ENCODE results near the gene PLAGL1. TPM values are rescaled to one million over a fixed set of nuclear protein-coding genes. Genes with fewer than 3 reads are reported as not detected.
A peak's percentile ranks its signal among the peaks of the same experiment; 100 is the strongest.

The PLAGL1 gene
- total RNA-seq, 1 donor from 2014 or later, result 20.3 TPM

DNA sequence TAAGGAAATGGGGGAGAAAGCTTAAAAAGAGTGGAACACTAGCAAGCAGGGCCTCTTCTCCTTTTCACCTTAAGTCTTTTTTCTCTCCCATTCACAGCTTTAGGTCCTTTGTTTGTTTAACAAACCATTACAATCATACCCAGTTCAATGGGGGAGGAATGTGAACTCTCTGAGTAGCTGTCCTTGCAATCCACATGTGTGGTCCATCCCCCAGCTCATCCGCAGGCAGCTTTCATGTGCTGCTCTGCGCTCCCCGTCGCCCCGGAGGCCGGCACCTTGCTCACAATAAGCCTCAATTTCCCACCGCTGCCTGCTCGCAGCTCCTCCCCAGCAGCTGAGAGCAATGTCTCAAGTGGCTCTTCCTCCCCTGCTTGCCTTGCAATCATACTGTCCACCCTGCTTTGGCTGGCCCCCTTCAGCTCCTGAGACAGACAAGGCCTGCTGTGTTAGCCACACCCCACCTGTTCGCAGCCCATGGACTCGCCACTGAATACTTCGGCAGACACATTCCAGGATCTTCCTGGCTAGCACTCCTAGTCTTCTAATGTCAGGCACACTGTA, 49.1 kb downstream of the PLAGL1 start:
- DNase-seq (ENCODE audit: low read depth), result no peak
- Mint-ChIP-seq H3K9me3 (ENCODE audit: unreplicated experiment) (no peaks in the 10 kb centered on the region), H3K27me3 (ENCODE audit: low read depth, unreplicated experiment) (peaks cover 43% of the 10 kb centered on the region), H3K36me3 (ENCODE audit: low read depth, unreplicated experiment) (peaks cover 3% of the 10 kb centered on the region), H3K4me1 (ENCODE audit: low read depth, unreplicated experiment) (peaks cover 11% of the 10 kb centered on the region), H3K27ac (ENCODE audit: unreplicated experiment) (no peak overlapping the region), H3K4me3 (ENCODE audit: unreplicated experiment) (no peak overlapping the region)
- Histone ChIP-seq H3K4me2 (ENCODE audit: low read length) (no peak overlapping the region), H2AFZ (ENCODE audit: low read depth, low read length) (no peak overlapping the region), H3K36me3 (ENCODE audit: insufficient read depth, low read length) (no peaks in the 10 kb centered on the region), H3K27ac (ENCODE audit: low read depth, low read length) (no peak overlapping the region), H4K20me1 (ENCODE audit: insufficient read depth, low read length) (no peaks in the 10 kb centered on the region), H3K9me3 (ENCODE audit: insufficient read depth, low read depth, low read length) (no peaks in the 10 kb centered on the region), H3K4me1 (ENCODE audit: insufficient read depth, low read length) (peaks cover 5% of the 10 kb centered on the region), H3K4me3 (ENCODE audit: insufficient read depth, low read depth, low read length) (no peak overlapping the region), H3K79me2 (ENCODE audit: insufficient read depth, low read length) (no peaks in the 10 kb centered on the region), H3K27me3 (ENCODE audit: insufficient read depth, low read length) (no peaks in the 10 kb centered on the region), H3K9ac (ENCODE audit: low read length) (no peak overlapping the region)
- no peak for TF ChIP-seq EZH2 (IDR thresholded peaks at IDR 0.05; ENCODE audit: insufficient read depth, low read length)
- TF ChIP-seq, protein P1, sequence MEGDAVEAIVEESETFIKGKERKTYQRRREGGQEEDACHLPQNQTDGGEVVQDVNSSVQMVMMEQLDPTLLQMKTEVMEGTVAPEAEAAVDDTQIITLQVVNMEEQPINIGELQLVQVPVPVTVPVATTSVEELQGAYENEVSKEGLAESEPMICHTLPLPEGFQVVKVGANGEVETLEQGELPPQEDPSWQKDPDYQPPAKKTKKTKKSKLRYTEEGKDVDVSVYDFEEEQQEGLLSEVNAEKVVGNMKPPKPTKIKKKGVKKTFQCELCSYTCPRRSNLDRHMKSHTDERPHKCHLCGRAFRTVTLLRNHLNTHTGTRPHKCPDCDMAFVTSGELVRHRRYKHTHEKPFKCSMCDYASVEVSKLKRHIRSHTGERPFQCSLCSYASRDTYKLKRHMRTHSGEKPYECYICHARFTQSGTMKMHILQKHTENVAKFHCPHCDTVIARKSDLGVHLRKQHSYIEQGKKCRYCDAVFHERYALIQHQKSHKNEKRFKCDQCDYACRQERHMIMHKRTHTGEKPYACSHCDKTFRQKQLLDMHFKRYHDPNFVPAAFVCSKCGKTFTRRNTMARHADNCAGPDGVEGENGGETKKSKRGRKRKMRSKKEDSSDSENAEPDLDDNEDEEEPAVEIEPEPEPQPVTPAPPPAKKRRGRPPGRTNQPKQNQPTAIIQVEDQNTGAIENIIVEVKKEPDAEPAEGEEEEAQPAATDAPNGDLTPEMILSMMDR (IDR thresholded peaks at IDR 0.05; ENCODE audit: insufficient read depth, low read depth, low read length), result no peak
- FAIRE-seq, result no peak

DNA sequence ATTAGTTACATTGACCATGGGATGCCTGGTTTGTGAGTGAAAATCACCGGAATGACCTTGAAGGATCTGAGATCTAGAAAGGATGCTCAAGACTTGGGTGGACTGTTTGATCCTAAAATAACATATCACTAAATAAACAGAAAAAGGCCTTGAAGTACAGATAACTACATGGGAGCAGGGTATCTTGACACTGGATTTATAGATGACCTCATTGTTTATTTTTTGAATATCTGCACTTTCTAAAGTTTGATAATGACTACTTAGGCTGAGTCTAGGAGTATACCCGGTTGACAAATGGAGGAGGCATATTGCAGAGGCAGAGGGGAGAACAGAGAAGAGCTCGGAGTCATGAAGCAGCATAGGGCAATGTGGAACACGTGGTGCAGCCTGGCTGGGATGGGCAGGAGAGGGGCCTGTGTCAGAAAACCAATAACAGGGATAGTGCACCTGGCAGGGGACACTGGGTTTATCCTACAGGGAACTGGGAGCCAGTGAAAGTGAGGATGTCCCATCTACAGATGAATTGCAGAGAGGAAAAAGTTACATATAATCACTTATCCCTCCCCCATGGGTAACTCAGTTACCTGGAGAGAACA, 50.3 kb downstream of the PLAGL1 start:
- H3K4me2 ChIP-seq (ENCODE audit: low read length), result no peak overlapping the region
- DNase-seq (ENCODE audit: low read depth) (no peak), FAIRE-seq (no peak)
- no peaks in the 10 kb centered on the region for H3K9me3 ChIP-seq (ENCODE audit: insufficient read depth, low read depth, low read length)
- Mint-ChIP-seq H3K27ac (ENCODE audit: unreplicated experiment) (no peak overlapping the region), H3K4me1 (ENCODE audit: low read depth, unreplicated experiment) (peaks cover 11% of the 10 kb centered on the region), H3K27me3 (ENCODE audit: low read depth, unreplicated experiment) (peaks cover 32% of the 10 kb centered on the region), H3K9me3 (ENCODE audit: unreplicated experiment) (no peaks in the 10 kb centered on the region), H3K36me3 (ENCODE audit: low read depth, unreplicated experiment) (no peaks in the 10 kb centered on the region), H3K4me3 (ENCODE audit: unreplicated experiment) (no peak overlapping the region)
- H3K4me3 ChIP-seq (ENCODE audit: insufficient read depth, low read depth, low read length), result no peak overlapping the region
- no peaks in the 10 kb centered on the region for H4K20me1 ChIP-seq (ENCODE audit: insufficient read depth, low read length)
- no peak overlapping the region for H2AFZ ChIP-seq (ENCODE audit: low read depth, low read length)
- H3K79me2 ChIP-seq (ENCODE audit: insufficient read depth, low read length), result no peaks in the 10 kb centered on the region
- no peak for TF ChIP-seq EZH2 (IDR thresholded peaks at IDR 0.05; ENCODE audit: insufficient read depth, low read length)
- TF ChIP-seq, protein P1 (IDR thresholded peaks at IDR 0.05; ENCODE audit: insufficient read depth, low read depth, low read length), result no peak
- peaks cover 5% of the 10 kb centered on the region for H3K4me1 ChIP-seq (ENCODE audit: insufficient read depth, low read length)
- no peak overlapping the region for H3K27ac ChIP-seq (ENCODE audit: low read depth, low read length)
- H3K36me3 ChIP-seq (ENCODE audit: insufficient read depth, low read length), result no peaks in the 10 kb centered on the region
- H3K27me3 ChIP-seq (ENCODE audit: insufficient read depth, low read length), result no peaks in the 10 kb centered on the region
- no peak overlapping the region for H3K9ac ChIP-seq (ENCODE audit: low read length)

DNA sequence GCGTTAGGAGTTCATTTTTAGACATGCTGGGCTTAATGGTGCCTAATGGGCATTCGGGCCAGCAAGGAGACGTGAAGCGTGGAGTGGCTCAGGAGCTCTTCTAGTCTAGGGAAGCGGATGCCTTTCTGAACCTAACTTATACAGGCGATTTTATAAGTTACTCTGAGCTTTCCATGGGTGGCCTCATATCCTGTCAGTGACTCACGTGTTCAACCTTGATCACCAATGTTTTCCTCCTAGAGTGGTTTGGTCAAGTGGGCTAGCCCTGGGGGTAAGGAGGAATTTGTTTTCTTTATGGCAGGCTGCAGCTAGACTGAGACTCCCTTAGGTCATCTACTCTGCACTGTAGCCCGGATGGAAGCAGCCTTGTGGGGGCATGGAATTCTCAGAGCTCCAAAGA, 52.1 kb downstream of the PLAGL1 start:
- Mint-ChIP-seq H3K27me3 (ENCODE audit: low read depth, unreplicated experiment) (peaks cover 18% of the 10 kb centered on the region), H3K4me3 (ENCODE audit: unreplicated experiment) (no peak overlapping the region), H3K27ac (ENCODE audit: unreplicated experiment) (no peak overlapping the region), H3K36me3 (ENCODE audit: low read depth, unreplicated experiment) (no peaks in the 10 kb centered on the region), H3K9me3 (ENCODE audit: unreplicated experiment) (no peaks in the 10 kb centered on the region), H3K4me1 (ENCODE audit: low read depth, unreplicated experiment) (peaks cover 11% of the 10 kb centered on the region)
- DNase-seq (ENCODE audit: low read depth) (peak; percentile 11), FAIRE-seq (no peak)
- H3K79me2 ChIP-seq (ENCODE audit: insufficient read depth, low read length), result no peaks in the 10 kb centered on the region
- H3K4me2 ChIP-seq (ENCODE audit: low read length), result no peak overlapping the region
- no peak overlapping the region for H3K4me3 ChIP-seq (ENCODE audit: insufficient read depth, low read depth, low read length)
- H3K9me3 ChIP-seq (ENCODE audit: insufficient read depth, low read depth, low read length), result no peaks in the 10 kb centered on the region
- TF ChIP-seq, protein P1 (IDR thresholded peaks at IDR 0.05; ENCODE audit: insufficient read depth, low read depth, low read length), result no peak
- no peak for TF ChIP-seq EZH2 (IDR thresholded peaks at IDR 0.05; ENCODE audit: insufficient read depth, low read length)
- no peaks in the 10 kb centered on the region for H3K36me3 ChIP-seq (ENCODE audit: insufficient read depth, low read length)
- H2AFZ ChIP-seq (ENCODE audit: low read depth, low read length), result no peak overlapping the region
- no peak overlapping the region for H3K27ac ChIP-seq (ENCODE audit: low read depth, low read length)
- H3K4me1 ChIP-seq (ENCODE audit: insufficient read depth, low read length), result peaks cover 5% of the 10 kb centered on the region
- H3K27me3 ChIP-seq (ENCODE audit: insufficient read depth, low read length), result no peaks in the 10 kb centered on the region
- H3K9ac ChIP-seq (ENCODE audit: low read length), result no peak overlapping the region
- H4K20me1 ChIP-seq (ENCODE audit: insufficient read depth, low read length), result no peaks in the 10 kb centered on the region

Data from astrocyte (in vitro differentiated cells and primary cell).